Ovary (tissue), 9 donors: ENCODE data around the gene SMIM5. TPM values are rescaled to one million over a fixed set of nuclear protein-coding genes. Genes with fewer than 3 reads are reported as not detected.

Experiments
- DNase-seq, 5 donors: peaks; one replicate each; pipeline ENCODE4 v3.0.0-alpha.2; 2019 to 2020
- H3K27ac ChIP-seq, 2 donors: fragments of 200-600 bp; one replicate each; pipeline versions ENCODE4 v1.5.1 to v1.8.0; 2019 to 2022
- H3K27me3 ChIP-seq: fragments of 200-600 bp; one replicate; pipeline ENCODE4 v1.8.0; 2022
- H3K36me3 ChIP-seq: fragments of 200-600 bp; sonication (generic); one replicate; pipeline ENCODE4 v1.5.1; 2019
- H3K4me1 ChIP-seq: one replicate; pipeline ENCODE4 v1.8.1; 2013; ENCODE audit warnings: mild to moderate bottlenecking, moderate library complexity; ENCODE audit not compliant: insufficient read depth
- H3K4me3 ChIP-seq: fragments of 200-600 bp; sonication (generic); one replicate; pipeline ENCODE4 v1.5.1; 2017
- H3K9me3 ChIP-seq, 2 donors: fragments of 200-600 bp in 1 of 2; sonication (generic) in 1 of 2; one replicate each; pipeline versions ENCODE4 v1.5.1 to v1.8.1; 2013 to 2019; ENCODE audit warnings: mild to moderate bottlenecking in 1 of 2, moderate library complexity in 1 of 2
- CTCF ChIP-seq, 3 donors: fragments of 450-650 bp in 2 of 3; fragments of 200-600 bp in 1 of 3; IDR thresholded peaks; one replicate each; pipeline versions ENCODE4 v1.5.1 to v1.8.0; 2016 to 2022; ENCODE audit warnings: antibody characterized with exemption in 3 of 3, mild to moderate bottlenecking in 1 of 3
- EP300 ChIP-seq: sonication (generic); formaldehyde crosslinking; IDR thresholded peaks from one replicate; pipeline ENCODE4 v1.6.1; 2017; ENCODE audit warnings: antibody characterized with exemption
- POLR2A ChIP-seq: fragments of 450-650 bp; IDR thresholded peaks from one replicate; pipeline ENCODE4 v1.6.1; 2017; ENCODE audit warnings: antibody characterized with exemption, mild to moderate bottlenecking, moderate library complexity
- WGBS, 3 donors: extraction: QIAGEN DNeasy Blood & Tissue Kit in 1 of 3; methylation state at CpG; one replicate each; pipeline versions ENCODE4 v1.1.5 to v1.1.7; 2013 to 2017; 5-methylcytosine and 5-hydroxymethylcytosine counted together
- intact Hi-C, 4 donors: fragments of 100-400 bp; cut with DNase I; formaldehyde crosslinking; loops; one replicate each; pipeline versions ENCODE4 v1.11.0 to v1.15.1; 2022 to 2023
- polyA plus RNA-seq, 2 donors: library from polyadenylated mRNA; stranded (reverse); fragments of 200-250 nt in 1 of 2; fragments of 350-450 nt in 1 of 2; fragmentation: Illumina TruSeq in 1 of 2; extraction: RNeasy Lipid Tissue Mini Kit (QIAGEN cat#74804) in 1 of 2; gene quantifications; one replicate each; pipeline ENCODE4 v1.2.3, GENCODE V29; 2013 to 2014
- total RNA-seq, 7 donors: library from RNA; depleted of rRNA in 2 of 7; stranded (reverse); fragments of >200 nt in 2 of 7; fragmentation: NEBNext Ultra II Directional in 3 of 7; extraction: Animal tissue kit (Norgen Biotek cat#: 25700) in 3 of 7; gene quantifications; one replicate each; pipeline versions ENCODE4 v1.1.0 to v1.2.4, GENCODE V29; 2016 to 2023
- donor health status: DM: no; HTN: no; CAD: no; lungs with moderate emphysema.
- donor health status: DM: no; HTN: no; CAD: no.
- donor health status: Bipolar disorder and iron deficiency.
- donor health status: DM: yes; HTN: yes; CAD: no.
- donor health status: DM: no; HTN: no; CAD: no.
- donor health status: DM: yes; HTN: yes; CAD: no.

The SMIM5 gene
- total and polyA plus RNA-seq, 9 donors = 0.51 to 7.9 (median 1.3) TPM

- Histone ChIP-seq H3K9me3 (no peaks in the 10 kb centered on the region), H3K4me3 (no peak overlapping the region), H3K4me1 (peaks cover 8% of the 10 kb centered on the region), H3K27me3 (no peaks in the 10 kb centered on the region), H3K27ac (peak overlapping the region in 1 of 2 donors; percentile 80), H3K36me3 (no peaks in the 10 kb centered on the region)
- TF ChIP-seq CTCF (IDR thresholded peaks at IDR 0.05) (no peak), POLR2A (no peak), EP300 (no peak)
- intact Hi-C loops = loop anchor here in 2 of 4 donors (5.0 kb wide), 1 partner anchor 113 kb away; no protein-coding TSS in a partner anchor
- WGBS, 3 donors = 63 to 71% (median 64%) methylated on average over 9 of the region's 9 CpGs
- peak in 2 of 5 donors; percentile 24 to 35 for DNase-seq
Measured at GRCh38 chr17:75634376-75634740, 1.1 kb downstream of the SMIM5 start.

- intact Hi-C loops = loop anchor here in 2 of 4 donors (5.0 kb wide), 1 partner anchor 112 kb away; no protein-coding TSS in a partner anchor
Measured at GRCh38 chr17:75634754-75635609, 1.7 kb downstream of the SMIM5 start.

DNA sequence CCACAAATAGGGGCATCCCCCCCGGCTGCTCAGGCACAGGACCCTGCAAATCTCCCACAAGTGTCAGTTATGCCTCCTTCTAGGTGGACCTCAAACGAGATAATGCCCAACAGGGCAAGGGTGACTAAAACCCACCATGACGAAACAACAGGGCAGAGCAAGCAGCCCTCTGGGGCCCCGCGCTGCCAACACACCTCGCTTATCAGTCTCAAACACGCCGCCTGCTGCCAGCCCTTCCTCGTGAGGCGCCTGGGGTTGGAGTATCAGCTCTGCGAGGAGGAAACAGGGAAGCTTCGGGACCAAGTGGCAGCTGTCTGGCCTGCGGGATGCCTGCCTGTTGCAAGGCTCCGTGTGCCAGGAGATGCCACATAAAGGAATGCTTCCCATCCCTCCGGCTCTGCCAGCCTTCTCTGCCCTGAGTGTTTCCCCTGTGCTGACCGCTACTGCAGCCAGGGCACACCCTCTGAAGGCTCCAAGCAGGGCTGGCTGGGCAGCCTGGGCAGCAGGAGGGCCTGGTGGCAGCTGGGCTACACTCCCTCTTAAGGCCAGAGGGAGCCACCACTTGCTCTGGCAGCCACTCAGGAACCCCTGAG lies 2.5 kb downstream of the SMIM5 start:
- no peak overlapping the region for H3K27ac ChIP-seq
- TF ChIP-seq POLR2A (no peak), CTCF (IDR thresholded peaks at IDR 0.05) (no peak), EP300 (no peak)
- peak in 3 of 5 donors; percentile 15 to 33 (median 19) for DNase-seq
- no peaks in the 10 kb centered on the region for H3K36me3 ChIP-seq
- no peaks in the 10 kb centered on the region for H3K27me3 ChIP-seq
- H3K9me3 ChIP-seq = no peaks in the 10 kb centered on the region
- intact Hi-C loops = no loop called here
- 82 to 85% (median 84%) methylated on average over 16 of the region's 16 CpGs for WGBS, 3 donors
- H3K4me3 ChIP-seq = no peak overlapping the region
- peaks cover 8% of the 10 kb centered on the region for H3K4me1 ChIP-seq

More at GRCh38 chr17:75634754-75635609, 1.7 kb downstream of the SMIM5 start:
- peaks cover 8% of the 10 kb centered on the region for H3K4me1 ChIP-seq
- H3K4me3 ChIP-seq = no peak overlapping the region
- H3K36me3 ChIP-seq = no peaks in the 10 kb centered on the region
- H3K9me3 ChIP-seq = no peaks in the 10 kb centered on the region
- peak overlapping the region in 1 of 2 donors; percentile 80 for H3K27ac ChIP-seq
- peak in 3 of 5 donors; percentile 20 to 38 (median 26) for DNase-seq
- no peak for TF ChIP-seq POLR2A
- TF ChIP-seq EP300 = no peak
- TF ChIP-seq CTCF (IDR thresholded peaks at IDR 0.05) = no peak
- no peaks in the 10 kb centered on the region for H3K27me3 ChIP-seq
- WGBS, 3 donors = 81 to 87% (median 84%) methylated on average over 20 of the region's 20 CpGs

- TF ChIP-seq CTCF (IDR thresholded peaks at IDR 0.05) (no peak), EP300 (no peak), POLR2A (no peak)
- Histone ChIP-seq H3K4me3 (no peak overlapping the region), H3K27ac (no peak overlapping the region), H3K36me3 (no peaks in the 10 kb centered on the region), H3K27me3 (no peaks in the 10 kb centered on the region), H3K4me1 (peaks cover 8% of the 10 kb centered on the region), H3K9me3 (no peaks in the 10 kb centered on the region)
- 89 to 92% (median 89%) methylated on average over 19 of the region's 19 CpGs for WGBS, 3 donors
- peak in 3 of 5 donors; percentile 14 to 23 (median 21) for DNase-seq
- intact Hi-C loops = no loop called here
Measured at GRCh38 chr17:75636381-75637142, 3.3 kb downstream of the SMIM5 start.
